Progenitor cell of endocrine pancreas (in vitro differentiated cells): ENCODE results near the gene CLIC6. TPM values are rescaled to one million over a fixed set of nuclear protein-coding genes. Genes with fewer than 3 reads are reported as not detected.

Experiments
- DNase-seq: peaks from one replicate; pipeline ENCODE4 v3.0.0; 2021; ENCODE audit warnings: low spot score; ENCODE audit not compliant: unreplicated experiment
- H3K27ac Mint-ChIP-seq: 2 replicates; pipeline ENCODE4 v1.8.0; 2021; ENCODE audit warnings: mild to moderate bottlenecking, moderate library complexity, mixed read lengths
- H3K27me3 Mint-ChIP-seq: 2 replicates; pipeline ENCODE4 v1.8.0; 2021; ENCODE audit warnings: mixed read lengths
- H3K36me3 Mint-ChIP-seq: 2 replicates; pipeline ENCODE4 v1.8.0; 2022; ENCODE audit warnings: mixed read lengths; ENCODE audit not compliant: insufficient read depth
- H3K4me1 Mint-ChIP-seq: 2 replicates; pipeline ENCODE4 v1.8.0; 2021; ENCODE audit warnings: low read depth, mixed read lengths
- H3K4me3 Mint-ChIP-seq: 2 replicates; pipeline ENCODE4 v1.8.0; 2021; ENCODE audit warnings: low read depth, mild to moderate bottlenecking, moderate library complexity, mixed read lengths
- H3K9me3 Mint-ChIP-seq: 2 replicates; pipeline ENCODE4 v1.8.0; 2021; ENCODE audit warnings: low read depth, mixed read lengths
- total RNA-seq: library from RNA; stranded (reverse); gene quantifications from 2 replicates; pipeline ENCODE4 v1.2.1, GENCODE V29; 2021
- TF ChIP-seq, protein P1 (sequence below): fragments of 200-600 bp; sonication (generic); IDR thresholded peaks from one replicate; pipeline ENCODE4 v1.5.0; 2021; ENCODE audit warnings: antibody characterized with exemption, mild to moderate bottlenecking; ENCODE audit not compliant: unreplicated experiment

CLIC6 gene
- total RNA-seq, 1 donor from 2014 or later: 14.1 TPM

- TF ChIP-seq, protein P1, sequence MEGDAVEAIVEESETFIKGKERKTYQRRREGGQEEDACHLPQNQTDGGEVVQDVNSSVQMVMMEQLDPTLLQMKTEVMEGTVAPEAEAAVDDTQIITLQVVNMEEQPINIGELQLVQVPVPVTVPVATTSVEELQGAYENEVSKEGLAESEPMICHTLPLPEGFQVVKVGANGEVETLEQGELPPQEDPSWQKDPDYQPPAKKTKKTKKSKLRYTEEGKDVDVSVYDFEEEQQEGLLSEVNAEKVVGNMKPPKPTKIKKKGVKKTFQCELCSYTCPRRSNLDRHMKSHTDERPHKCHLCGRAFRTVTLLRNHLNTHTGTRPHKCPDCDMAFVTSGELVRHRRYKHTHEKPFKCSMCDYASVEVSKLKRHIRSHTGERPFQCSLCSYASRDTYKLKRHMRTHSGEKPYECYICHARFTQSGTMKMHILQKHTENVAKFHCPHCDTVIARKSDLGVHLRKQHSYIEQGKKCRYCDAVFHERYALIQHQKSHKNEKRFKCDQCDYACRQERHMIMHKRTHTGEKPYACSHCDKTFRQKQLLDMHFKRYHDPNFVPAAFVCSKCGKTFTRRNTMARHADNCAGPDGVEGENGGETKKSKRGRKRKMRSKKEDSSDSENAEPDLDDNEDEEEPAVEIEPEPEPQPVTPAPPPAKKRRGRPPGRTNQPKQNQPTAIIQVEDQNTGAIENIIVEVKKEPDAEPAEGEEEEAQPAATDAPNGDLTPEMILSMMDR: no peak
- Mint-ChIP-seq H3K4me3 (no peak overlapping the region), H3K9me3 (no peaks in the 10 kb centered on the region), H3K27me3 (peaks cover 5% of the 10 kb centered on the region), H3K4me1 (no peaks in the 10 kb centered on the region), H3K27ac (no peak overlapping the region), H3K36me3 (peaks cover 13% of the 10 kb centered on the region)
- no peak for DNase-seq
These were observed 34.8 kb downstream of the CLIC6 start for GRCh38 chr21:34703571-34703970.

DNA sequence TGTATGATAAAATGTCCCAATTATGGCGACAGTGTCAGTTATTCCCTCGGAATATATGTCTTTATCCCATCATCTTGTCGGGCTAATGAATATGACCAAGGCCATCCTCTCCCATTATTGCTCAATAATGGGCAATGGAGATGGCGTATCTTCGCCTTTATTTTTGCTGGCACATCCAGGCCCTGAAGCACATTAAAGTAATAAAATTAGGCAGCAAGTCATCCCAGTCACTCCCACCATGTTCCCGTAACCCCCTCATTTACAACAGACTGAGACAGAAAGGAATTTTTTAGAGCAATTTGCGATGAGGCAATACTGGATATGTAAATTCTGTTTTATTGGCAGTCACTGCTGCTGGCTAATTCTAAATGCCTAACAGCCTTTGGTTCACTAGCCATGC, 35.3 kb downstream of the CLIC6 start:
- Mint-ChIP-seq H3K27me3 (peaks cover 5% of the 10 kb centered on the region), H3K36me3 (peaks cover 11% of the 10 kb centered on the region), H3K4me1 (no peaks in the 10 kb centered on the region), H3K9me3 (no peaks in the 10 kb centered on the region), H3K4me3 (no peak overlapping the region), H3K27ac (no peak overlapping the region)
- no peak for DNase-seq
- TF ChIP-seq, protein P1: no peak

DNA sequence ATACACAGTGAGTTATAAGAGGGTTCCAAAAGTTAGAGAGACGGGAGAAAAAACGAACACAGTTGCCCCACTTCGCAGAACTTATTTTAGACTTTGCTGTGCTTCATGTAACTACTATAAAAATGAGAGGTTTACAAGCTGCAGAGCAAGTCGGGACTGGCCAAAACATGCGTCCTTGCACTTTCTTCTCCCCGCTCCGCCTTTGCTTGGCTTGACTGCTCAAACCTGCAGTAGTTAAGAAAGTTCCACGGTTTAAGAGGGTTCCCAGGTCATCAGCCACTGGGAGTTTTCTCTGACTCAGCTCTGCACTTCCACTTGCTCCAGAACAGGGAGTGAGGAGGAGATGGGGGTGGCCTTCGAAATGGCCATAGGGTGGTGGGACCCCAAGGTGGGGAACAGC, 36.2 kb downstream of the CLIC6 start:
- Mint-ChIP-seq H3K27me3 (peaks cover 5% of the 10 kb centered on the region), H3K27ac (no peak overlapping the region), H3K4me1 (no peaks in the 10 kb centered on the region), H3K4me3 (no peak overlapping the region), H3K36me3 (peaks cover 14% of the 10 kb centered on the region), H3K9me3 (no peaks in the 10 kb centered on the region)
- TF ChIP-seq, protein P1: no peak
- DNase-seq: no peak

DNA sequence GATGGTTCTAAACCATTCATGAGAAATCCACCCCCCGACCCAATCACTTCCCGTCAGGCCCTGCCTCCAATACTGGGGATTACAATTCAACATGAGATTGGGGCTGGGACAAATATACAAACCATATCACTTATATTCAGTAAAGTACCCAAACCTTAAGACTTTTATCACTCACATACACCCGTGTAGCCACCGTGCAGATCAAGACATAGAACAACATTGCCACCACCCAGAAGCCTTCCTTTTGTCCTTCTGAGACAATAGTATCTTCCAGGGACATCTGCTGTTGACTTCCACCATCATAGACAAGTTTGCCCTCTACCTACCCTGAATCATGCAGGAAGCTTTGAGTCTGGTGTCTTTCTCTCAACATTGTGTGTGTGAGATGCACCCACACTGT, 37.5 kb downstream of the CLIC6 start:
- Mint-ChIP-seq H3K4me1 (no peaks in the 10 kb centered on the region), H3K27me3 (peaks cover 5% of the 10 kb centered on the region), H3K4me3 (no peak overlapping the region), H3K9me3 (no peaks in the 10 kb centered on the region), H3K27ac (no peak overlapping the region), H3K36me3 (peaks cover 14% of the 10 kb centered on the region)
- TF ChIP-seq, protein P1: no peak
- no peak for DNase-seq

DNA sequence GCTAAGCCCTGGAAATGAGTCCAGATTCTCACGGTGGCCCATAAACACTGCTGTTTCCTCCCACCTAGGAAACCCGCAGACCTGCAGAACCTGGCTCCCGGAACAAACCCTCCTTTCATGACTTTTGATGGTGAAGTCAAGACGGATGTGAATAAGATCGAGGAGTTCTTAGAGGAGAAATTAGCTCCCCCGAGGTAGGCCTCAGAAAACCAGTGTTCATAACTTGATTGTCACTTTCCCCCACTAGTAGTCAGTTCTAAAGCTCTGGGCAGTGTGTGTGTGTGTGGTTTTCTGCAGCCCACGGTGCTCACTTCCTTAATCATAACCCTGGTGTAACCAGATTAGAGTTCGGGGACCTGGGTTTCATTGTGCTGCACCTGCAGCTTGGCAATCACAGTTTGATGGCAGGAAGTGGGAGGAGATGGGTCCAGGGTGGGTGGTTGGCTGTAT, 39.1 kb downstream of the CLIC6 start:
- TF ChIP-seq, protein P1: no peak
- Mint-ChIP-seq H3K4me3 (no peak overlapping the region), H3K9me3 (no peaks in the 10 kb centered on the region), H3K27me3 (peaks cover 5% of the 10 kb centered on the region), H3K4me1 (no peaks in the 10 kb centered on the region), H3K36me3 (peaks cover 13% of the 10 kb centered on the region), H3K27ac (no peak overlapping the region)
- DNase-seq: no peak
